ENCODE data around the gene SF3B5.
A peak's percentile ranks its signal among the peaks of the same experiment; 100 is the strongest.

SF3B5 gene

GRCh38 chr6:144063246-144063743 is 32.1 kb downstream of the SF3B5 start:
- TF ChIP-seq, protein P1, sequence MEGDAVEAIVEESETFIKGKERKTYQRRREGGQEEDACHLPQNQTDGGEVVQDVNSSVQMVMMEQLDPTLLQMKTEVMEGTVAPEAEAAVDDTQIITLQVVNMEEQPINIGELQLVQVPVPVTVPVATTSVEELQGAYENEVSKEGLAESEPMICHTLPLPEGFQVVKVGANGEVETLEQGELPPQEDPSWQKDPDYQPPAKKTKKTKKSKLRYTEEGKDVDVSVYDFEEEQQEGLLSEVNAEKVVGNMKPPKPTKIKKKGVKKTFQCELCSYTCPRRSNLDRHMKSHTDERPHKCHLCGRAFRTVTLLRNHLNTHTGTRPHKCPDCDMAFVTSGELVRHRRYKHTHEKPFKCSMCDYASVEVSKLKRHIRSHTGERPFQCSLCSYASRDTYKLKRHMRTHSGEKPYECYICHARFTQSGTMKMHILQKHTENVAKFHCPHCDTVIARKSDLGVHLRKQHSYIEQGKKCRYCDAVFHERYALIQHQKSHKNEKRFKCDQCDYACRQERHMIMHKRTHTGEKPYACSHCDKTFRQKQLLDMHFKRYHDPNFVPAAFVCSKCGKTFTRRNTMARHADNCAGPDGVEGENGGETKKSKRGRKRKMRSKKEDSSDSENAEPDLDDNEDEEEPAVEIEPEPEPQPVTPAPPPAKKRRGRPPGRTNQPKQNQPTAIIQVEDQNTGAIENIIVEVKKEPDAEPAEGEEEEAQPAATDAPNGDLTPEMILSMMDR (IDR thresholded peaks at IDR 0.05; ENCODE audit: control insufficient read depth, insufficient read depth, low read depth, low read length, missing control alignments): no peak
- DNase-seq (ENCODE audit: low read depth): no peak

GRCh38 chr6:144062786-144063185 is 32.6 kb downstream of the SF3B5 start:
- no peak overlapping the region for H3K4me3 ChIP-seq (ENCODE audit: control insufficient read depth, low read depth, low read length)
- DNase-seq (ENCODE audit: low read depth): no peak
- TF ChIP-seq, protein P1 (IDR thresholded peaks at IDR 0.05; ENCODE audit: control insufficient read depth, insufficient read depth, low read depth, low read length, missing control alignments): no peak

More at GRCh38 chr6:144063246-144063743, 32.1 kb downstream of the SF3B5 start:
- peak overlapping the region; percentile 49 for H3K4me3 ChIP-seq (ENCODE audit: control insufficient read depth, low read depth, low read length)

GRCh38 chr6:144059139-144059538 is 36.2 kb downstream of the SF3B5 start:
- TF ChIP-seq, protein P1 (IDR thresholded peaks at IDR 0.05; ENCODE audit: control insufficient read depth, insufficient read depth, low read depth, low read length, missing control alignments): no peak
- no peak overlapping the region for H3K4me3 ChIP-seq (ENCODE audit: control insufficient read depth, low read depth, low read length)
- no peak for DNase-seq (ENCODE audit: low read depth)

DNA sequence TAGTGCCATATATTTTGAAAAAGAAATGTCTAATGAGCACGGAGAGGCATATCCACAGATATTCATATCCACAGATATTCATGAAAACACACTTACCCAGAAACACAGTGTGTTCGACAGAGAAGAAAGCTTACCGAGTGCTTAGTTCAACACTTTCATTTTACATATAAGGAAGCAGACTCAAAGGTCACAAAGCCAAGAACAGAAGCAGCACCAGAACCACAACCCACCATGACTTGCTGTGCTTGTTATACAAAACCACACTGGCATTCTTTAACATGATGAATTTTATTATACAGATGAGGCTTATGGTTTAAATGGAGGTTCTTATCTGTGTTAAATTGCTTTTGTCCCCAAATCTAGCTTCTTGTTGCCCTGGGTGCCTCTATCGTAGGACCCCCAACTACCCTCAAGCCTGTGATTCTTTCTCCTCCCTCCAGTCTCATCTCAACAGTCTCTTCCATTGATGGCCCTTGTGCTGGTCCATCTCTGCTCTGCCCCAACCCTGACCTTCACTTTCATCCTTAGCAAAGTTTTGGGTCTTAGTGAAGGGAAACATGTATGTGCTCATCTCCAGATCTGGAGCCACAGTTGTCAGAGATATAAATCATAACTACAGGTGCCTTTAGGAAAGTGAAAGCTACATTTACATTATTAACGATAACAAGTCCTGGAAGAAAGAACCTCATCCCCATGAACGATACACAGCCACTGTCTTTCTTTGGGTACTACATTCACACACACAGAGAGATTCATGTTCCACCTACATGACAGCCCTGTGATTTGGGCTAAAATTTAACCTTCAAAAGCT is 40.0 kb downstream of the SF3B5 start:
- H3K4me3 ChIP-seq (ENCODE audit: control insufficient read depth, low read depth, low read length): no peak overlapping the region
- no peak for DNase-seq (ENCODE audit: low read depth)

GRCh38 chr6:144053601-144054000 is 41.8 kb downstream of the SF3B5 start:
- DNase-seq (ENCODE audit: low read depth): no peak
- TF ChIP-seq, protein P1 (IDR thresholded peaks at IDR 0.05; ENCODE audit: control insufficient read depth, insufficient read depth, low read depth, low read length, missing control alignments): no peak
- no peak overlapping the region for H3K4me3 ChIP-seq (ENCODE audit: control insufficient read depth, low read depth, low read length)

More for the DNA sequence above, 40.0 kb downstream of the SF3B5 start:
- TF ChIP-seq, protein P1 (IDR thresholded peaks at IDR 0.05; ENCODE audit: control insufficient read depth, insufficient read depth, low read depth, low read length, missing control alignments): no peak

GRCh38 chr6:144052488-144052887 is 42.9 kb downstream of the SF3B5 start:
- TF ChIP-seq, protein P1 (IDR thresholded peaks at IDR 0.05; ENCODE audit: control insufficient read depth, insufficient read depth, low read depth, low read length, missing control alignments): no peak
- DNase-seq (ENCODE audit: low read depth): no peak
- no peak overlapping the region for H3K4me3 ChIP-seq (ENCODE audit: control insufficient read depth, low read depth, low read length)
